Natural killer cell treated with Interleukin-12 subunit alpha and Interleukin-12 subunit beta and Interleukin-15 and Interleukin-18, amount 100 ng/mL, for 72 hours (primary cell): ENCODE data around the gene GOLGA6L25. TPM values are rescaled to one million over a fixed set of nuclear protein-coding genes. Genes with fewer than 3 reads are reported as not detected.

Experiments used
- total RNA-seq, 2 donors: library from RNA; stranded (reverse); gene quantifications; one replicate each; pipeline ENCODE4 v1.2.3, GENCODE V29; 2022

The GOLGA6L25 gene
- total RNA-seq, 2 donors from 2014 or later = not detected

Other genes with a start within 250 kb of the GOLGA6L25 start
- gene HERC2, start 231.4 kb upstream of the GOLGA6L25 start, total RNA-seq = 10 to 100 TPM; 42.7 to 95.8 TPM
- gene GOLGA6L24, start 195.5 kb upstream of the GOLGA6L25 start, total RNA-seq = not detected
- gene GOLGA8F, start 174.9 kb upstream of the GOLGA6L25 start, total RNA-seq = not detected
- not detected for gene GOLGA8G, start 20.6 kb upstream of the GOLGA6L25 start, total RNA-seq
- gene GOLGA8M, start 158.9 kb downstream of the GOLGA6L25 start, total RNA-seq = 10 to 100 TPM; 21.3 to 33.1 TPM